ENCODE results near the gene DGKB.

The DGKB gene

GRCh38 chr7:14682910-14683465 is 219.6 kb downstream of the DGKB start:
- FAIRE-seq, result no peak

DNA sequence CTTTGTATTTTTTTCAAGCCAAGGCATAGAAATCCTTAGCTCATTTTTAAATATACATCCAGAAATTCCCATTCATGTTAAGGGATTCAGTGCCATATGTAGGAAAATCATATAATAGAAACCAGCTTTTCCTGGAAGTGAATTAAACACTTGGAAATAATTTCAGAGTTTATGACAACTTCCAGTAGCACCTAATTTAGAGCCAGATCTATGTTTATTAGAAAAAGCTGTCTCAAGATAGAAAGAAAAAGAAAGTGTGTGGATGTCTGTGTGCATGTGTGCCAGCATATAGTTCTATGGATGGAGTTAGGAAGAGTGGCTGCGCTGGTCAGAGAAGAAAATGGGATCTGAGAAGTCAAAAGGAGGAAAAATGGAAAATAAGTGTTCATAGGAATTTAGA is 225.7 kb downstream of the DGKB start:
- no peak for FAIRE-seq

- FAIRE-seq, result no peak
Measured at GRCh38 chr7:14673202-14673601, 229.3 kb downstream of the DGKB start.

DNA sequence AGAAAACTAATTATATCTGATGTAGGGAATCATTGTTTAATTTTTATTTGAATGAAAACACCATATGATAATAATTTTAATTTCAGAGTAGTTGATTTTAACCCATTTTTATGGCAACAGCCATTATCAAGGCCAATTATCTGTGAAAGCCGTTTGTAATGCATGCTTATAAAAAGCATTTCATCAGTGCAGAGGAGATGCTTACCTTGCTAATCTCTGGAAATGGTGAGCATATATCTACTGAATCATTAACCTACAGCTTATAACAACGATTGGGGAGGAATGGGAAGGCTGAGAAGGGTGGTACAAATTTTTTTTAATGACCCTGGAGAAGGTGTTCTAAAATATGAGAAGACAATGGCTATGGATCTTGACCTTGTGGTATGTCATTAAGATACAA is 235.6 kb downstream of the DGKB start:
- no peak for FAIRE-seq

GRCh38 chr7:14666304-14666703 is 236.2 kb downstream of the DGKB start:
- FAIRE-seq, result no peak

- FAIRE-seq, result no peak
Measured at GRCh38 chr7:14639801-14640200, 262.8 kb downstream of the DGKB start.

DNA sequence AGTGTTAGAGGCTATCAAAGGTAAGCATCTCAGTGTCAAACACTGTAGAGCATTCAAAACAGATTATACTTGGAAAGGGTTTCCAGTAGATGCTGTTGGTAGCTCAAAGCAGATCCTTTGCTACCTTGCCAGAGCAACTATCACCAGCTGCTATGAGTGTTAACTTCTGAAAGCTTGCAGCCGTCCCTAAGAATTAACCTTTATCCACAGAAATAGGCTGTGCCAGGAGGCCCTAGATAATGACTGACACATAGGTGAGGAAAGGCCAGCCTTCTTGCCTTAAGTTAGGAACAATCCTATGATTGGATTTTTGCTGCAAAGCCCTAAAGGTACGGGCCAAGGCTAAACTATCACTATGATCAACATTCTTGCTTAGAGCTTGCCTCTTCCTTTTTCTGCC is 263.2 kb downstream of the DGKB start:
- no peak for FAIRE-seq

DNA sequence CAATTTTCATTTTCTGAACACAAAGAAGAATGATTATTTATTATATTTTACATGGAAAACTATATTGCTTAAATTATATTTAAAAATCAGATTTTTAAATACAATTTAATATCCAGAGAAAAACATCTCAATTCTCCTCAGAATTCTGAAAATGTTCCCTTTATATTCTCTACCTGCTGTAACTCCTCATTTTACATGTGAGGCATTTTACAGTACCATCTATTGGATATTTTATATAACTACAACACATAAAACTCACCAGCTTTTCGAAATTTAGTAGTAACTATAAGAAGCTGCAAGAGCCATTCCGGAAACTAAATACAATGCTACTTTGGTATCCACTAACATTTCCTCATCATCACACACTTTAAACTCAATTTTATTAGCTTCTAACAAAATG is 264.6 kb downstream of the DGKB start:
- peak; percentile 87 for FAIRE-seq

DNA sequence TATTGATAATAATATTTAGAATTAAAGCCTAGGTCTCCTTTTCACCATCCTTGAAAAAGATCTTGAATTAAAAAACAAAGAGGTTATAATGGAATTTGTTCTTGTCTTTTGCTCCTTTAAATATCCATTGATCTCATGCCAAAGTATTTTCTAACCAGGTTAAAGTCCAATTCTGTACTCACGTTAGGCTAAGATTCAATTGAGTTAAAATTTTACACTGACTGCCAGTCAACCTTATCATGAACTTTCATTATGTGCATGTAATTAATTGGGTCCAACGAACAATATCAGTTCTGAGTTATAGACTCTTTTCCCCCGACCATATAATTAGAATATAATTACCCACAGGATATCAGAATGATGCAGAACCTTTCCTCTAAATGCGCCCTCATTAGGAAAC is 266.6 kb downstream of the DGKB start:
- FAIRE-seq, result no peak

GRCh38 chr7:14630048-14630447 is 272.5 kb downstream of the DGKB start:
- FAIRE-seq, result no peak

- peak; percentile 35 for FAIRE-seq
Measured at GRCh38 chr7:14628516-14628915, 274.0 kb downstream of the DGKB start.

DNA sequence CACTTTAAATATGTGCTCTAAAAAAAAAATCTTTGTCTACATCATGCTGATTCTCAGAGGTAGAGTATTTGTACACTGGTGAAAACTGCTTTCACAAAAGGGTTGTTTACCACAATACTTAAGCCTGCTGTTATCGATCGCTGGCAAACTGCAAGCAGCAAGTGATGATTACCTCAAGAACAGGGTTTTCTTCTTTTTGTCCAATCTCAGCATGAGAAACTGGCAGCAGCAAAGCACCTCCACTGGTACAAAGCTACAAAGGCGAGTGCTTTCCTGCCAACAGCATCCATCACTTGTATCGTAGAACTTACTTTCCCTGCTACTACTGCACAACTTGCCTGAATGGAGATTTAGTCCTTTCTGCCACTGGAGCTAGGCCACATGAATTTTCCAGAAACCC is 276.5 kb downstream of the DGKB start:
- no peak for FAIRE-seq

DNA sequence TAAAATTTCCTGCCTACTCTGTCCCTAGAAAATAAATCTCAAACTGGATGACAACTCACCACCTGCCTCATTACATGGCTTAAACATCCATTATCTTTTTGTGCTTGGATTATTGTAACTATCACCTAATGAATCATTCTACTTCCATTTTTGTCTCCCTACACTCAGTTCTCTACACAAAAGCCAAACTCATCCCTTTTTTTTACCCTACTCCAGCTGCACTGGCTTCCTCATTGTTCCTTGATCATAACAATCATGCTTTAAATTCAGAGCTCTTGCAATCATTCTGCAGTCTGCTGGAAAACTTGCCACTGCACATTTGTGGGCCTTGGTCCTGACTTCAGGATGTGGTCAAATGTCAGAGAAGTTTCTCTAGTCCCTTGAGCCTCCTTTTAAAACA is 280.0 kb downstream of the DGKB start:
- no peak for FAIRE-seq

GRCh38 chr7:14606101-14606500 is 296.4 kb downstream of the DGKB start:
- FAIRE-seq, result no peak

DNA sequence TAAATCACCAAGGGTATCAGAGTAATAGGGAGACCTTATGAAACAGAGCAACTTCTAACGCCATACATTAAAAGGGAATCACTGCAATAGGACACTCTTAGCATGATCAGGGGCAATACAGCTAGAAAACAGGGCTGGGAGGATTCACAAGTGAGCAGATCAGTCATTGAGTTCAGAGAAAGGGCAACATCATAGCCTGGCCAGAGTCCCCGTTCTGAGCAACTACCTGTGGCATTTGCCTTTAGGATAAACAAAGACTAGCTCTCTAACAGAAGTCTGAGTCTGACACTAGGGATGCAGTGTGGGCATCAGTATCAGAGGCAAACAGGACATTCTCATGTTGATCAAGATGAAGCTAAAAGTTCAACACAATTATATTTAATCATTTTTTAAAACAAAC is 297.9 kb downstream of the DGKB start:
- FAIRE-seq, result no peak

DNA sequence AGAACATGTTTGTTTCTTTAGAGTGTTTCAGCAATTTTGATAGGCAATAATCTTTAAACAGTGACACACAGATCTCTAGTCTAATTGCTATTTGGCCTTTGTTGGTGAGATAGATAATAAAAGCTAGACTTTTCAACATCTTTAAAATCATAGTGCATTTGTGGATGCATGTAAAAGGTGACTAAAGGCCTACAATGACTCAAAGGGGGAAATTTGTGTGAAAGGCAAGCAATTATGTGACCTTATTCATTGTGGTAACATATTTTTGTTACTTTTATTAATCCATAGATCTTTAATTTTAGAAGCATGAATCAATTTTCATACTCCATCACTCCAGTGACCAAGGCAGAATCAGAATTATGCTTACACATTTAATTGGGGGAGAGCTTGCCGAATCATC is 299.7 kb downstream of the DGKB start:
- FAIRE-seq, result no peak

- FAIRE-seq, result no peak
Measured at GRCh38 chr7:14600766-14601367, 301.7 kb downstream of the DGKB start.

DNA sequence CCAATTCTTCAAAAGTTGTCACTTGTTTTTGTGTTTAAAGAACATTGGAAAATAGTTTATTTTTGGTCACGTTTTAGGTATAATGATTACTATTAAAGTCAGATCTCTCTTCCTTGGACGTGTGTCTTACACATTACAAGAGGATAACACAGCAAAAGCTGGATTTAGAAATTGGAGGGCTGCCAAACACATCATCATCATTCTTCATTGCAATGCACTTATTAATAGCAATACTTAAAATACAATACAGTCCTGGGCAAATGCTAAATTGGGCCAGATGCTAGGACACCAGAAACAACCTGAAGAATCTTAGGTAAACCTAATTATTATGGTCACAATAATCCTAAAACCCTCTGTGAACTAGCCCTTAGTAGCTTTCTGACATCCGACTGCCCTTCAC is 303.6 kb downstream of the DGKB start:
- FAIRE-seq, result no peak

DNA sequence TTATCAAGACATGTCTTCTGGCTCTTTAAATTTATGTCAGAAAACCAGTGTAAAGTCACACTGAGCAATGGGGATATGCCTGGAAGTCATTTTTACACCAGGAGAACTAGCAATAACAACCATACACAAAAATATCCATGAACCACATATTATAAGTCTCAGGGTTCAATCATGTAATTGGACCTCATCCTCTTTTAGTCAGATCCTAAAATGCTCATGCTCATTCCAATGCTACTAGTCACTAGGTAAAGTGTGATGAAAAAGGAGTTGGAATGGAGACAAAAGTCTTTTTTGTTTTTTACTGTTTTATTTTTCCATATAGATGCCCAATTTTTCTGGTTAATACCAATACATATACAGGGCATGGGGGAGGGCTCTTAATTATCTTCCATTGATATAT is 306.1 kb downstream of the DGKB start:
- no peak for FAIRE-seq

DNA sequence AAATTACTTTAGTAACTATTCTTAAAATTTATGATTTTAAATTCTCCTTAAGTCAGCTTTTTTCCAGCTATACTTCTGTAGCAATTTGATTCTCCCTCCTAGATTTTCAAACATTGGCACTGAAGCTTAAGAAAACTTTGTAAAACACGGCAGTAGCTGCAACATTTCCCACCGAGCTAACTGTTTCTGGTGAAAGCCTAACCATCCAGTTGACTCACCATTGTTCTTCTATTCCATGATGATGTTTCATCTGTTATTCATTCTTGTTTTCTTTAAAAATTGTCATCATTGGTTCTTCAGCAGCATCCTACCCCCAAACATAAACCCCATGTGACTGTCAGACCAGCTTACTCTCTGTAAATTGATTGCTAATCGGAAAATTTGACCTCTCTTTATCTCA is 312.3 kb downstream of the DGKB start:
- FAIRE-seq, result no peak

DNA sequence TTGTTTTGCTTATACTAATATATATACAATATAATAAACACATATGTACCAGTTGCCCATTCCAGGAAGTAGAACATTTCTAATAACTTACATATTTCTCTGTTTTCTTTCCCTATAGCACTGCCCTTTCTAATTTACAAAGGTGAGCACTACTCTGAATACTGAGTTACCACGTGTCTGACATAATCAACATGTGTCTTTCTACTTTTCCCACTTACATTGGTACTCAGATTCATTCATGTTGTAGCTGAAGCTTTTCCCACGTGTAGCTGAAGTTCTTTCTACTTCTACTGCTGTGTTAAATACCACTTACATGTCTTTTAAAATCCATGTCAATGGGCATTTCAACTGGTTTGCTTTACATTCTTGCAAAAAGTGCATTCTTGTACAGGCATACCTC is 317.3 kb downstream of the DGKB start:
- no peak for FAIRE-seq

GRCh38 chr7:14583518-14583917 is 319.0 kb downstream of the DGKB start:
- no peak for FAIRE-seq

DNA sequence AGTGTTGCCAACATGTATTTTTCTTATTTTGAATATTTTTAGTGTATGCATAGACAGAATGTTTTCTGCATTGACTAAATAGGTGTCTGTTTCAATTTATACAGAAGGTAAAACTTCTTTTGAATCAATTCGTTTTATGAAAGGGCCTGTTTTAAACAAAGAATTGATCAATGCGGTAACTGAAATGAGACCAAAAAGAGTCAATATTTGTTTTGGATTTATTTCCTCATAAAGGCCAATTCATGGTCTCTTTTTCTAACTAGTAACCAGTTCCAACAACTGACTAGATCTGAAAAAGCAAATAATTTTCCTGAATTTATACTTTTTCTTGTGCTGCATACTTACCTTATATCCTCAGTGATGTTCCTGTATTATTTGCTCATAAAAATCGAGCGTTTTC is 320.5 kb downstream of the DGKB start:
- FAIRE-seq, result no peak

DNA sequence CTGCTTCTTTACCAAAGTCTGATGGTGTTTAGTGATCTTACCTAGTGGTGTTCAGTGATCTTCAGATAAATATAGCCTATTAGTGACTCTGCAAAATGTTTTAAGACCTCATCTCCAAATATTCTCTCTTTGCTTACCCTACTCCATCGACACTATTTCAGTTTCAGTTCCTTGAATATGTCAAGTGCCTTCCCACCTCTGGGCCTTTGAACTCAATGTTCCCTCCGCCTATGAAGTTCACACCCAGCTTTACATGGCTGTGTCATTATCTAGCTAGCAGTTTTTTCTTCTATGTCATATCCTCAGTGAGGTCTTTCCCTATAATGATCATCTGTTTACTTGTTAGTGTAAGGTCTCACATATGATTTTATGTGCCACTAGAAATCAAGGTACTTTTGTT is 322.6 kb downstream of the DGKB start:
- no peak for FAIRE-seq

GRCh38 chr7:14576578-14576977 is 326.0 kb downstream of the DGKB start:
- no peak for FAIRE-seq

All from A204.1 (cell line).